IMR-90 (cell line): Measurements from ENCODE around the gene PBXIP1. TPM values are rescaled to one million over a fixed set of nuclear protein-coding genes. Genes with fewer than 3 reads are reported as not detected.

Experiments used
- ATAC-seq: fragments of 200-7000 bp; cut with Tn5 transposase; 2 replicates; pipeline ENCODE4 v1.9.1; 2020; ENCODE audit warnings: low read depth, mild to moderate bottlenecking, moderate library complexity
- BruUV-seq: library from RNA; stranded (reverse); fragments of 400-500 nt; replicated peaks from 2 replicates; lab custom pipeline; 2021; lab: Mats Ljungman, UMichigan
- CTCF ChIA-PET: fragments of 300-600 bp; formaldehyde crosslinking; extraction: SDS; loops from one replicate; lab custom pipeline; 2021; ENCODE audit warnings: antibody characterized with exemption; lab: Yijun Ruan, JAX
- POLR2A ChIA-PET: fragments of 300-600 bp; sonication (Branson Sonifier 250); formaldehyde crosslinking; loops from one replicate; lab custom pipeline; 2022; ENCODE audit warnings: antibody characterized with exemption; ENCODE audit not compliant: unreplicated experiment; lab: Charles Lee
- DNase-seq: peaks from one replicate; pipeline ENCODE4 v3.0.0; 2013
- H2AFZ ChIP-seq: replicated peaks from 2 replicates; pipeline ENCODE3; 2013; ENCODE audit warnings: low read length, mild to moderate bottlenecking; ENCODE audit not compliant: poor library complexity
- H2AK5ac ChIP-seq: 2 replicates; pipeline ENCODE4 v1.6.1; 2013; ENCODE audit warnings: low read depth, low read length, inconsistent platforms
- H2AK9ac ChIP-seq: replicated peaks from 2 replicates; pipeline ENCODE3; 2013; ENCODE audit warnings: mild to moderate bottlenecking, low read depth, low read length, moderate library complexity; ENCODE audit not compliant: poor library complexity
- H2BK120ac ChIP-seq: 2 replicates; pipeline ENCODE4 v1.6.1; 2013; ENCODE audit warnings: low read depth, low read length, inconsistent platforms
- H2BK15ac ChIP-seq: 3 replicates; pipeline ENCODE4 v1.6.1; 2013; ENCODE audit warnings: low read depth, low read length, inconsistent platforms
- H2BK20ac ChIP-seq: 2 replicates; pipeline ENCODE4 v1.6.1; 2013; ENCODE audit warnings: low read depth, mild to moderate bottlenecking, inconsistent platforms, low read length, moderate library complexity
- H2BK5ac ChIP-seq: 2 replicates; pipeline ENCODE4 v1.6.1; 2013; ENCODE audit warnings: mild to moderate bottlenecking, low read depth, low read length, inconsistent platforms; ENCODE audit not compliant: poor library complexity, severe bottlenecking
- H3K14ac ChIP-seq: replicated peaks from 2 replicates; pipeline ENCODE4 v1.6.1; 2013; ENCODE audit warnings: low read depth, low read length, inconsistent platforms
- H3K18ac ChIP-seq: 2 replicates; pipeline ENCODE4 v1.6.1; 2013; ENCODE audit warnings: low read depth, low read length, control low read depth
- H3K23ac ChIP-seq: 2 replicates; pipeline ENCODE4 v1.6.1; 2013; ENCODE audit warnings: low read depth, low read length, inconsistent platforms
- H3K27ac ChIP-seq: 2 replicates; pipeline ENCODE4 v1.5.1; 2013; ENCODE audit warnings: mild to moderate bottlenecking, control low read depth, low read length; ENCODE audit not compliant: insufficient read depth
- H3K27me3 ChIP-seq: 2 replicates; pipeline ENCODE4 v1.6.1; 2013; ENCODE audit warnings: low read length; ENCODE audit not compliant: control insufficient read depth, insufficient read depth
- H3K36me3 ChIP-seq: 2 replicates; pipeline ENCODE4 v1.6.1; 2013; ENCODE audit warnings: low read length, mixed read lengths; ENCODE audit not compliant: control insufficient read depth, insufficient read depth
- H3K4ac ChIP-seq: 2 replicates; pipeline ENCODE4 v1.6.1; 2013; ENCODE audit warnings: low read depth, low read length, inconsistent platforms
- H3K4me1 ChIP-seq: 2 replicates; pipeline ENCODE4 v1.6.1; 2013; ENCODE audit warnings: low read length, mixed read lengths; ENCODE audit not compliant: control insufficient read depth, insufficient read depth
- H3K4me2 ChIP-seq: 2 replicates; pipeline ENCODE4 v1.6.1; 2013; ENCODE audit warnings: low read depth, mild to moderate bottlenecking, control low read depth, low read length, moderate library complexity
- H3K4me3 ChIP-seq: 2 replicates; pipeline ENCODE4 v1.5.1; 2013; ENCODE audit warnings: low read depth, mild to moderate bottlenecking, control low read depth, low read length, moderate library complexity; ENCODE audit not compliant: insufficient read depth
- H3K56ac ChIP-seq: 2 replicates; pipeline ENCODE4 v1.6.1; 2013; ENCODE audit warnings: low read length, inconsistent platforms; ENCODE audit not compliant: insufficient read depth; ENCODE audit errors: extremely low read depth
- H3K79me1 ChIP-seq, 2 experiments: 2 replicates each; pipeline ENCODE4 v1.6.1; 2013; ENCODE audit warnings: low read length in 2 of 2, inconsistent platforms in 1 of 2, low read depth in 1 of 2
- H3K9ac ChIP-seq: 2 replicates; pipeline ENCODE4 v1.6.1; 2013; ENCODE audit warnings: low read depth, low read length, control low read depth
- H3K9me1 ChIP-seq: 2 replicates; pipeline ENCODE4 v1.6.1; 2013; ENCODE audit warnings: low read length, inconsistent platforms; ENCODE audit not compliant: insufficient read depth
- H3K9me3 ChIP-seq: 2 replicates; pipeline ENCODE4 v1.6.1; 2013; ENCODE audit warnings: low read length; ENCODE audit not compliant: control insufficient read depth, insufficient read depth
- H4K20me1 ChIP-seq: 2 replicates; pipeline ENCODE4 v1.6.1; 2013; ENCODE audit warnings: low read length, inconsistent platforms; ENCODE audit not compliant: insufficient read depth
- H4K5ac ChIP-seq: 2 replicates; pipeline ENCODE4 v1.6.1; 2013; ENCODE audit warnings: mild to moderate bottlenecking, low read depth, low read length, control low read depth
- H4K8ac ChIP-seq, 2 experiments: 2 replicates each; pipeline ENCODE4 v1.6.1; 2013; ENCODE audit warnings: low read depth in 2 of 2, low read length in 2 of 2, control low read depth in 1 of 2, inconsistent platforms in 1 of 2
- H4K91ac ChIP-seq: 2 replicates; pipeline ENCODE4 v1.6.1; 2013; ENCODE audit warnings: low read depth, low read length, inconsistent platforms; ENCODE audit not compliant: insufficient read depth
- CEBPB ChIP-seq: IDR thresholded peaks from 2 replicates; pipeline ENCODE4 v1.6.1; 2012; ENCODE audit warnings: low read depth, low read length, improper control_type of control experiment
- FOS ChIP-seq: fragments of 150-350 bp; IDR thresholded peaks from 2 replicates; pipeline ENCODE4 v1.6.1; 2016; ENCODE audit warnings: low read depth, low read length
- MAFK ChIP-seq: IDR thresholded peaks from 2 replicates; pipeline ENCODE4 v1.6.1; 2012; ENCODE audit warnings: low read depth, low read length, improper control_type of control experiment
- NFE2L2 ChIP-seq: fragments of 150-350 bp; IDR thresholded peaks from 2 replicates; pipeline ENCODE4 v1.6.1; 2016; ENCODE audit warnings: low read depth, mild to moderate bottlenecking, low read length
- POLR2A ChIP-seq: IDR thresholded peaks from 2 replicates; pipeline ENCODE4 v1.6.1; 2012; ENCODE audit warnings: mild to moderate bottlenecking, low read depth, low read length
- RAD21 ChIP-seq: IDR thresholded peaks from 2 replicates; pipeline ENCODE4 v1.6.1; 2012; ENCODE audit warnings: low read length, improper control_type of control experiment
- SMC3 ChIP-seq: fragments of 150-350 bp; IDR thresholded peaks from 2 replicates; pipeline ENCODE4 v1.6.1; 2016; ENCODE audit warnings: low read depth, mild to moderate bottlenecking, antibody characterized with exemption, low read length, moderate library complexity
- WGBS, 2 experiments: methylation state at CpG; one replicate each; pipeline versions ENCODE4 v1.1.5 to v1.1.7; 2013; ENCODE audit warnings: missing lambda C conversion rate in 2 of 2; ENCODE audit not compliant: insufficient read length in 1 of 2; ENCODE audit errors: extremely low coverage in 2 of 2; 5-methylcytosine and 5-hydroxymethylcytosine counted together
- dilution Hi-C: fragments of 300-500 bp; cut with HindIII; formaldehyde crosslinking; loops from one replicate; pipeline ENCODE4 v1.14.3; 2018; ENCODE audit warnings: low sequenced_read_pairs; ENCODE audit not compliant: unreplicated experiment
- in situ Hi-C: fragments of 300-500 bp; cut with MboI; formaldehyde crosslinking; loops from 3 replicates; pipeline ENCODE4 v1.14.3; 2019; ENCODE audit warnings: low sequenced_read_pairs, inconsistent platforms, mixed read lengths
- intact Hi-C: fragments of 100-400 bp; cut with micrococcal nuclease; formaldehyde crosslinking; loops from 2 replicates; pipeline ENCODE4 v1.10.0; 2022
- polyA plus RNA-seq, 3 experiments: library from polyadenylated mRNA; depleted of rRNA; stranded (reverse); fragments of >200 nt; gene quantifications; 2 replicates each; pipeline ENCODE4 v1.2.3, GENCODE V29; 2012; ENCODE audit warnings: low replicate concordance in 1 of 3
- total RNA-seq: library from RNA; depleted of rRNA; stranded (reverse); fragments of >200 nt; gene quantifications from 2 replicates; pipeline ENCODE4 v1.2.3, GENCODE V29; 2012
- TF ChIP-seq, protein P1 (sequence below): conservative IDR thresholded peaks from 2 replicates; pipeline ENCODE4 v1.5.1; 2012; ENCODE audit warnings: mild to moderate bottlenecking, low read depth, low read length, improper control_type of control experiment
- TF ChIP-seq, protein P2 (sequence below): fragments of 150-350 bp; IDR thresholded peaks from 2 replicates; pipeline ENCODE4 v1.6.1; 2016; ENCODE audit warnings: low read depth, mild to moderate bottlenecking, low read length, moderate library complexity, borderline replicate concordance

Gene PBXIP1
- total and polyA plus RNA-seq, 2 of the 4 experiments (the other 2 are of a cell fraction): 28.3 to 44.2 TPM

DNA sequence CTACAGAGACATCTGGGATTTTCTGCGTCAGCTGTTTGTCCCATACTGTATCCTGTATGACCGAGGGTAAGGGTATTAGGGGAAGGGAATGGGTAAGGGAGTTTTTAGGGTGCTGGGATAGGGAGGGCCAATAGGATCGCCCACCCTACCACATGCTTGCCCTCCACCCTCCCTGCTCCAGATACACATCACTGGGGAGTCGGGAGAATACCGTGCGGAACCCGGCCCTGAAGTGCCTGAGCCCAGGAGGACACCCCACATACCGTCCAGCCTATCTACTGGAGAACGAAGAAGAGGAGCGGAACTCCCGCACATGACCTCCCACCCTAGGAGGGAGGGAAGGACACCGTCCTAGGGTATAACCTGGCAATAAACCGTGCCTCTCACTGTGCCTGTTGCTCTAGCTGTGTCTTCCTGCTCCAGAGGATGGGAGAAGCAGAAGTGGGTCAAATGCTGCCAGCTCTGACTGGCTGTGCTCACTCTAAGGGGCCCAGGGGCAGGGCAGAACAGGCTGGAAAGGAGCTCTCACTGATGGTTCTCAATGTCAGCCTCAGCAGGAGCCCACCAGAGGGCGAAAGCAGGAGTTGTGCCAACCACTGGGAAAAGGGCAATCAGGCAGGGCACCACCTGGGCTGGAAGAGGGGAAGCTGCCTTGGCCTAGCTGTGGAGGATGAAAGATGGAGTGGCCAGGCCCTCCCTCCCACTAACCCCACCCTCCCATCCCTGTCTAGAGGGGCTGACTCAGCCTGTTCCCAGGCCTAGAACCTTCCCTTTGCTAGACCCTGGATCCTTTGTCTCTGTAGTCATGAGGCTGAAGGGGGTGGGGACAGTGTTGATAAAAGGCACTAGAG, 37.0 kb upstream of the PBXIP1 start:
- WGBS, 2 experiments: no CpG with 5 or more reads among the region's 14 CpGs
- peak overlapping the region; percentile 72 for H3K4ac ChIP-seq
- POLR2A ChIA-PET: interaction anchor here (0.8 to 1.0 kb wide), 2 partner anchors 9 to 19 kb away, joined by 3 read pairs; partner anchors contain the start of gene FLAD1
- TF ChIP-seq MAFK (no peak), RAD21 (no peak), FOS (no peak), POLR2A (no peak), NFE2L2 (no peak), SMC3 (0 out of 2 replicates have a peak, but pooled peaks have one; percentile 11), CEBPB (no peak)
- TF ChIP-seq, protein P1, sequence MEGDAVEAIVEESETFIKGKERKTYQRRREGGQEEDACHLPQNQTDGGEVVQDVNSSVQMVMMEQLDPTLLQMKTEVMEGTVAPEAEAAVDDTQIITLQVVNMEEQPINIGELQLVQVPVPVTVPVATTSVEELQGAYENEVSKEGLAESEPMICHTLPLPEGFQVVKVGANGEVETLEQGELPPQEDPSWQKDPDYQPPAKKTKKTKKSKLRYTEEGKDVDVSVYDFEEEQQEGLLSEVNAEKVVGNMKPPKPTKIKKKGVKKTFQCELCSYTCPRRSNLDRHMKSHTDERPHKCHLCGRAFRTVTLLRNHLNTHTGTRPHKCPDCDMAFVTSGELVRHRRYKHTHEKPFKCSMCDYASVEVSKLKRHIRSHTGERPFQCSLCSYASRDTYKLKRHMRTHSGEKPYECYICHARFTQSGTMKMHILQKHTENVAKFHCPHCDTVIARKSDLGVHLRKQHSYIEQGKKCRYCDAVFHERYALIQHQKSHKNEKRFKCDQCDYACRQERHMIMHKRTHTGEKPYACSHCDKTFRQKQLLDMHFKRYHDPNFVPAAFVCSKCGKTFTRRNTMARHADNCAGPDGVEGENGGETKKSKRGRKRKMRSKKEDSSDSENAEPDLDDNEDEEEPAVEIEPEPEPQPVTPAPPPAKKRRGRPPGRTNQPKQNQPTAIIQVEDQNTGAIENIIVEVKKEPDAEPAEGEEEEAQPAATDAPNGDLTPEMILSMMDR: peak; percentile 15; the same call in 1 of the 2 replicates
- TF ChIP-seq, protein P2, sequence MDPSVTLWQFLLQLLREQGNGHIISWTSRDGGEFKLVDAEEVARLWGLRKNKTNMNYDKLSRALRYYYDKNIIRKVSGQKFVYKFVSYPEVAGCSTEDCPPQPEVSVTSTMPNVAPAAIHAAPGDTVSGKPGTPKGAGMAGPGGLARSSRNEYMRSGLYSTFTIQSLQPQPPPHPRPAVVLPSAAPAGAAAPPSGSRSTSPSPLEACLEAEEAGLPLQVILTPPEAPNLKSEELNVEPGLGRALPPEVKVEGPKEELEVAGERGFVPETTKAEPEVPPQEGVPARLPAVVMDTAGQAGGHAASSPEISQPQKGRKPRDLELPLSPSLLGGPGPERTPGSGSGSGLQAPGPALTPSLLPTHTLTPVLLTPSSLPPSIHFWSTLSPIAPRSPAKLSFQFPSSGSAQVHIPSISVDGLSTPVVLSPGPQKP: no peak
- CTCF ChIA-PET: interaction anchor here (1.1 kb wide), 1 partner anchor 20 kb away, joined by 4 read pairs; no protein-coding TSS in a partner anchor
- H4K20me1 ChIP-seq: peaks cover 12% of the 10 kb centered on the region; the same call in 1 of the 2 replicates
- no peak overlapping the region for H3K23ac ChIP-seq
- peak; percentile 58 for DNase-seq
- peak overlapping the region; percentile 39 for H2AFZ ChIP-seq
- H3K9me3 ChIP-seq: no peaks in the 10 kb centered on the region
- no peak overlapping the region for H2BK20ac ChIP-seq
- H2AK5ac ChIP-seq: peak overlapping the region; percentile 35
- peaks cover 4% of the 10 kb centered on the region; the same call in 1 of the 2 replicates for H3K4me1 ChIP-seq
- in situ Hi-C loops (no loop called here), dilution Hi-C loops (no loop called here), intact Hi-C loops (no loop called here)
- no peak overlapping the region for H4K91ac ChIP-seq
- no peak overlapping the region for H2BK5ac ChIP-seq
- H3K14ac ChIP-seq: no peak overlapping the region
- H2AK9ac ChIP-seq: peak overlapping the region; percentile 91
- peaks cover 16 to 30% of the 10 kb centered on the region in 2 experiments for H3K79me1 ChIP-seq
- H3K9me1 ChIP-seq: peaks cover 7% of the 10 kb centered on the region
- no peak overlapping the region for H3K56ac ChIP-seq
- no peak overlapping the region for H3K4me2 ChIP-seq
- no peak overlapping the region for H4K5ac ChIP-seq
- H3K27me3 ChIP-seq: no peaks in the 10 kb centered on the region
- BruUV-seq: no TSS peak
- no peak overlapping the region for H2BK120ac ChIP-seq
- H3K18ac ChIP-seq: no peak overlapping the region
- no peak overlapping the region for H2BK15ac ChIP-seq
- peak overlapping the region in 1 of 2 experiments; percentile 40; a peak in 2 of 4 replicates for H4K8ac ChIP-seq
- peak; percentile 44 for ATAC-seq
- peak overlapping the region; percentile 4; the same call in 1 of the 2 replicates for H3K27ac ChIP-seq
- H3K9ac ChIP-seq: no peak overlapping the region
- peaks cover 24% of the 10 kb centered on the region for H3K36me3 ChIP-seq
- no peak overlapping the region for H3K4me3 ChIP-seq
